ENCODE data around the gene CCDC148. TPM values are rescaled to one million over a fixed set of nuclear protein-coding genes. Genes with fewer than 3 reads are reported as not detected.

CCDC148 gene
- polyA plus RNA-seq, 2 of the 4 experiments (the other 2 are of a cell fraction) = 0.41 to 0.85 TPM

- TF ChIP-seq MAX (IDR thresholded peaks at IDR 0.05) = no peak
- no peak for TF ChIP-seq BHLHE40 (IDR thresholded peaks at IDR 0.05; ENCODE audit: low read depth, low read length)
- no peak for TF ChIP-seq KDM1A (IDR thresholded peaks at IDR 0.05; ENCODE audit: low read depth)
- TF ChIP-seq CHD2 (IDR thresholded peaks at IDR 0.05; ENCODE audit: low read length, partially characterized antibody) = no peak
- TF ChIP-seq USF2 (IDR thresholded peaks at IDR 0.05) = no peak
These were observed 182.8 kb downstream of the CCDC148 start (continued) for GRCh38 chr2:158273791-158274190.

- no peak for TF ChIP-seq RFX5 (IDR thresholded peaks at IDR 0.05)
- TF ChIP-seq KDM5A (IDR thresholded peaks at IDR 0.05) = no peak
- TF ChIP-seq BCL3 (IDR thresholded peaks at IDR 0.05) = no peak
- ATAC-seq (no peak), DNase-seq (ENCODE audit: low read depth in 1 of 2, low spot score in 1 of 2) (no peak), FAIRE-seq (no peak)
- Histone ChIP-seq H3K4me2 (no peak overlapping the region), H3K27ac (no peak overlapping the region), H3K4me3 (no peak overlapping the region), H3K9me3 (no peaks in the 10 kb centered on the region), H3K4me1 (no peaks in the 10 kb centered on the region)
- 30% methylated on average over 3 of the region's 3 CpGs for WGBS (ENCODE audit: missing lambda C conversion rate)
- CTCF ChIA-PET = no interaction called here
- POLR2A ChIA-PET = no interaction called here
These were observed 186.0 kb downstream of the CCDC148 start for GRCh38 chr2:158270536-158270935.

GRCh38 chr2:158269143-158269542 lies 187.4 kb downstream of the CCDC148 start:
- DNase-seq (ENCODE audit: low read depth in 1 of 2, low spot score in 1 of 2) = no peak
- Histone ChIP-seq H3K4me3 (no peak overlapping the region), H3K4me2 (no peak overlapping the region), H3K27ac (no peak overlapping the region), H3K9me3 (no peaks in the 10 kb centered on the region), H3K4me1 (no peaks in the 10 kb centered on the region)
- POLR2A ChIA-PET = no interaction called here
- CTCF ChIA-PET = no interaction called here
- TF ChIP-seq USF2 (IDR thresholded peaks at IDR 0.05) (no peak), CTCF (IDR thresholded peaks at IDR 0.05) (no peak), HOXA7 (CRISPR knock-in tag; IDR thresholded peaks at IDR 0.05) (no peak), POLR2A (IDR thresholded peaks at IDR 0.05; ENCODE audit: low read length) (no peak), RFX5 (IDR thresholded peaks at IDR 0.05) (no peak), ZSCAN20 (CRISPR knock-in tag; IDR thresholded peaks at IDR 0.05) (no peak), RAD21 (conservative IDR thresholded peaks at IDR 0.05 in 1 of 2, IDR thresholded peaks at IDR 0.05 in 1 of 2) (no peak), PHF8 (IDR thresholded peaks at IDR 0.05; ENCODE audit: borderline replicate concordance, low read depth) (no peak), ZNF302 (CRISPR knock-in tag; IDR thresholded peaks at IDR 0.05) (no peak), TP53 (CRISPR knock-in tag; IDR thresholded peaks at IDR 0.05) (no peak), CHD4 (IDR thresholded peaks at IDR 0.05; ENCODE audit: borderline replicate concordance) (no peak), EP300 (IDR thresholded peaks at IDR 0.05) (no peak), FOXS1 (CRISPR knock-in tag; IDR thresholded peaks at IDR 0.05) (no peak), HOXB5 (CRISPR knock-in tag; IDR thresholded peaks at IDR 0.05) (no peak)
- FAIRE-seq = no peak
- no peak for ATAC-seq
- WGBS (ENCODE audit: missing lambda C conversion rate) = 43% methylated on average over 2 of the region's 2 CpGs
